ENCODE data around the gene MCOLN1.
"Not testable (repeated sequence)": the region's sequence is repeated elsewhere in the genome, so short reads cannot be mapped to it uniquely, and the experiment has no call there.

Gene MCOLN1

GRCh38 chr19:7577422-7577821 lies 55.0 kb downstream of the MCOLN1 start:
- DNase-seq (ENCODE audit: low spot score), result not testable (repeated sequence)

DNA sequence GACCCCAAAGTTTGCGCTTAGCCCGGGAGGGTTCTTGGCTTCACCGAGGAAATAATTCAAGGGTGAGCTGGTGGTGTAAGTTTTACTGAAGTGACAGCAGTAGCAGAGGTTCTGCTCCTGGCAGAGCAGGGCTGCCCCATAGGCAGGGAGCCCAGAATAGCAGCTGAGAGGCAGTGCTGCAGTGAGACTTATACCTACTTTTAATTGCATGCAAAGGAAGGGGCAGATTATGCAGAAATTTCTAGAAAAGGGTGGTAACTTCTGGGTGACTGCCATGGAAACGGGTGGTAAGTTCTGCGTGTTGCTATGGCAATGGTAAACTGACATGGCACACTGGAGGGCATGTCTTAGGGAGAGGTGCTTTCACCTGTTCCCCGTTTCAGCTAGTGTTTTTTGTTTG lies 55.7 kb downstream of the MCOLN1 start:
- no peak for DNase-seq (ENCODE audit: low spot score)

GRCh38 chr19:7579182-7579581 lies 56.8 kb downstream of the MCOLN1 start:
- no peak for DNase-seq (ENCODE audit: low spot score)

DNA sequence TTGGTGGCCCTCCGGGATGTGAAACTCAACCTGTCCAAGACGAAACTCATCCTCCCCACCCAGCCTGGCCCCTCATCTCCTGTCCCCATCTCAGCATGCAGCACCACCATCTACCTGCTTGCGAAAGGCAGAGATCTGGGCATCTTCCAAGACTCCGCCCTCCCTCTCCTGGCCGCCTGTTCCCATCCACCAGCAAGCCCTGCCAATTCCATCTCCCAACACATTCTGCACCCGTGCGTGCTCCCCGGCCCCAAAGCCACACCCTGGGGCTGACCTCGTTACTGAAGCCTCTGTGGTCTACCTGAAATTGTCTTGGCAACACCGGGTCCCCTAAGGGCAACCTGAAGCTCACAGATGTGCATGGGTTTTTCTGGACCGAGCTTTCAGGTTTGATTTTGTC lies 60.0 kb downstream of the MCOLN1 start:
- DNase-seq (ENCODE audit: low spot score), result no peak

Data from AG20443 (cell line).